GM06990 (cell line): ENCODE measurements around the gene SNRPA.

Experiments used
- DNase-seq: peaks from one replicate; pipeline ENCODE4 v3.0.0-alpha.2; 2011; ENCODE audit not compliant: insufficient read length; ENCODE audit errors: extremely low read depth
- H3K27me3 ChIP-seq: replicated peaks from 2 replicates; pipeline ENCODE4 v1.6.0; 2011; ENCODE audit warnings: low read length; ENCODE audit not compliant: control insufficient read depth, insufficient read depth
- H3K36me3 ChIP-seq: 2 replicates; pipeline ENCODE4 v1.5.1; 2011; ENCODE audit warnings: low read length; ENCODE audit not compliant: control insufficient read depth, insufficient read depth
- H3K4me3 ChIP-seq: replicated peaks from 2 replicates; pipeline ENCODE4 v1.5.1; 2011; ENCODE audit warnings: low read depth, mild to moderate bottlenecking, control low read depth, low read length
- CTCF ChIP-seq: IDR thresholded peaks from 2 replicates; pipeline ENCODE4 v1.5.1; 2011; ENCODE audit warnings: low read length, control low read depth, mild to moderate bottlenecking, inconsistent platforms; ENCODE audit not compliant: insufficient read depth, poor library complexity, severe bottlenecking

The SNRPA gene

GRCh38 chr19:40744554-40745401 is 6.2 kb upstream of the SNRPA start:
- TF ChIP-seq CTCF, result peak; percentile 46

GRCh38 chr19:40745402-40745780 is 5.6 kb upstream of the SNRPA start:
- no peak for DNase-seq
- no peak for TF ChIP-seq CTCF
- peaks cover 6% of the 10 kb centered on the region; the same call in 1 of the 2 replicates for H3K36me3 ChIP-seq
- no peaks in the 10 kb centered on the region for H3K27me3 ChIP-seq
- no peak overlapping the region for H3K4me3 ChIP-seq

More at GRCh38 chr19:40744554-40745401, 6.2 kb upstream of the SNRPA start:
- H3K27me3 ChIP-seq, result no peaks in the 10 kb centered on the region
- no peak overlapping the region for H3K4me3 ChIP-seq
- no peak for DNase-seq
- H3K36me3 ChIP-seq, result peaks cover 6% of the 10 kb centered on the region; the same call in 1 of the 2 replicates

- no peaks in the 10 kb centered on the region for H3K27me3 ChIP-seq
- no peak for TF ChIP-seq CTCF
- H3K36me3 ChIP-seq, result peaks cover 2% of the 10 kb centered on the region
- no peak for DNase-seq
- H3K4me3 ChIP-seq, result no peak overlapping the region
Measured at GRCh38 chr19:40747536-40747935, 3.5 kb upstream of the SNRPA start.

- DNase-seq, result peak; percentile 100
- Histone ChIP-seq H3K36me3 (peaks cover under 1% of the 10 kb centered on the region), H3K4me3 (peak within 1 kb of the TSS; percentile 95), H3K27me3 (no peaks in the 10 kb centered on the region)
- no peak for TF ChIP-seq CTCF
Measured at GRCh38 chr19:40750058-40750873, 737 bp upstream of the SNRPA start, which contains the start of gene ACTMAP. TSS of gene ACTMAP (minus strand) at chr19:40750477. CDS start at chr19:40749803, 674 bp downstream.

- no peak for DNase-seq
- Histone ChIP-seq H3K27me3 (no peaks in the 10 kb centered on the region), H3K36me3 (peaks cover 15% of the 10 kb centered on the region), H3K4me3 (peak overlapping the region; percentile 95)
- no peak for TF ChIP-seq CTCF
Measured at GRCh38 chr19:40752257-40752781, 1.3 kb downstream of the SNRPA start.
